HFF-Myc (cell line): ENCODE results near the gene KIF27.
"Not testable (repeated sequence)": the region's sequence is repeated elsewhere in the genome, so short reads cannot be mapped to it uniquely, and the experiment has no call there.

Experiments used
- DNase-seq: peaks from one replicate; pipeline ENCODE4 v3.0.0-alpha.2; 2011; ENCODE audit warnings: low read depth; ENCODE audit errors: extremely low read depth
- H3K4me3 ChIP-seq: replicated peaks from 2 replicates; pipeline ENCODE4 v1.5.1; 2011; ENCODE audit warnings: low read depth, mild to moderate bottlenecking, control low read depth, low read length
- TF ChIP-seq, protein P1 (sequence below): IDR thresholded peaks from 2 replicates; pipeline ENCODE4 v1.5.1; 2012; ENCODE audit warnings: mild to moderate bottlenecking, low read depth, low read length, control low read depth; ENCODE audit errors: missing control alignments

KIF27 gene

DNA sequence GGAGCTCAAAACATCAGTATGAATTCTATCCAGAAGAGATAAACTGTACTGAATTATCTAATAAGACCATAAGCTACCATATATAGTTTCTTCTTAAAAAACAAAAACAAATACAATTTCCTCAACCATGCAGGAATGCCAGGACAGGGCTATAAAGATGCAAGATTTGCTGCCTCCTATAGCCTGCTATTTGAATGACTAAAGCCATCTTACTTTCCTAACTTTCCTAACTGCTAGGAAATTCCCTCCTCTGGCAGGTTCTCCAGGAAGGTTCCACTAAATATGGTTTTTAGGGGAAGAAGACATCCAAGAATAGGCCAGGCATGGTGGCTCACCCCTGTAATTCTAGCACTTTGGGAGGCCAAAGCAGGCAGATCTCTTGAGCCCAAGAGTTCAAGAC lies 15.1 kb downstream of the KIF27 start:
- no peak for DNase-seq
- TF ChIP-seq, protein P1, sequence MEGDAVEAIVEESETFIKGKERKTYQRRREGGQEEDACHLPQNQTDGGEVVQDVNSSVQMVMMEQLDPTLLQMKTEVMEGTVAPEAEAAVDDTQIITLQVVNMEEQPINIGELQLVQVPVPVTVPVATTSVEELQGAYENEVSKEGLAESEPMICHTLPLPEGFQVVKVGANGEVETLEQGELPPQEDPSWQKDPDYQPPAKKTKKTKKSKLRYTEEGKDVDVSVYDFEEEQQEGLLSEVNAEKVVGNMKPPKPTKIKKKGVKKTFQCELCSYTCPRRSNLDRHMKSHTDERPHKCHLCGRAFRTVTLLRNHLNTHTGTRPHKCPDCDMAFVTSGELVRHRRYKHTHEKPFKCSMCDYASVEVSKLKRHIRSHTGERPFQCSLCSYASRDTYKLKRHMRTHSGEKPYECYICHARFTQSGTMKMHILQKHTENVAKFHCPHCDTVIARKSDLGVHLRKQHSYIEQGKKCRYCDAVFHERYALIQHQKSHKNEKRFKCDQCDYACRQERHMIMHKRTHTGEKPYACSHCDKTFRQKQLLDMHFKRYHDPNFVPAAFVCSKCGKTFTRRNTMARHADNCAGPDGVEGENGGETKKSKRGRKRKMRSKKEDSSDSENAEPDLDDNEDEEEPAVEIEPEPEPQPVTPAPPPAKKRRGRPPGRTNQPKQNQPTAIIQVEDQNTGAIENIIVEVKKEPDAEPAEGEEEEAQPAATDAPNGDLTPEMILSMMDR = no peak

DNA sequence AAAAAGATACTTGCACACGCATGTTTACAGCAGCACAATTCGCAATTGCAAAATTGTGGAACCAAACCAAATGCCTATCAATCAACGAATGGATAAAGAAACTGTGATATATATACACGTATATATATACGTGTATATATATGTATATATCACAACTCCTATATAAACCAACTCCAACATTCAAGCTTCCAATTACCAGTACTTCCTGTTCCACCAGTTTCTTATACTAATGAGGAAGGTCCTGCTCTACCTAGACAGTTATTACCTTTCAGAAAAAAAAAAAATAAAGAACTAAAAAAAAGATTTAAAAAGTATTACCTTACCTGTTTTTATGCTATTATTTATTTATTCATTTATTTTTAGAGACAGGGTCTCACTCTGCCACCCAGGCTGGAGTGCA lies 20.6 kb downstream of the KIF27 start:
- DNase-seq, H3K4me3 ChIP-seq: not testable (repeated sequence)

More for the DNA sequence above, 15.1 kb downstream of the KIF27 start:
- no peak overlapping the region for H3K4me3 ChIP-seq

DNA sequence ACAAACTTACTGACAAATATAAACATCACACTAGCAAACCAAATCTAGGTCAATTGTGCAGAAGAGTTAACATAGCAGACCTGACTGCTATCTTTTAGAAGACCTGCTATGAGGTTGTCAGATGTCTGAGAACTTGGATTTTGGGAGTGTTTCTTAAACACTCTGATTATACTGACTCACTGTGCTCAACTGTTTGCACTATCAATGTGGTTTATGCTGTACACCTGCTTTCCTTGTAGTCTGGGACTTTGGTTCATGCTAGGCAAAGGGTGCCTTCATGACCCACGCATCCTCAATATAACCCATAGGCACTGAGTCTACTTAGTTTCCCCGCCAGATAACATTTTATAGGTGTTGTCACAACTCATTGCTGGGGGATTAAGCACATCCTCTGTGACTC lies 26.9 kb downstream of the KIF27 start:
- H3K4me3 ChIP-seq, DNase-seq: not testable (repeated sequence)

DNA sequence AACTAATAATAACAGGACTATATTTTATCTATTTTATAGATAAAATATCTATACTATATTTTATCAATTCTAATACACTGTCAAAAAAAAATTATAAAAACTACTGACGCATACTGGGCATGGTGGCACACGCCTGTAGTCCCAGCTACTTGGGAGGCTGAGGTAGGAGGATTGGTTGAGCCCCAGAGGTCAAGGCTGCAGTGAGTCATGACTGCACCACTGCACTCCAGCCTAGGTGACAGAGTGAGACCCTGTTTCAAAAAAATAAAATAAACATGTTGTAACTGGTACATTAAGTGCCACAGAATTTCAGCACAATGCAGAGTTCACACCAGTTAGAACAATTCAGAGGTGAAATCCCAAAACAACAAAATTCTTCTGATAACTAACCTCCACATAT lies 34.7 kb downstream of the KIF27 start:
- DNase-seq, H3K4me3 ChIP-seq: not testable (repeated sequence)

DNA sequence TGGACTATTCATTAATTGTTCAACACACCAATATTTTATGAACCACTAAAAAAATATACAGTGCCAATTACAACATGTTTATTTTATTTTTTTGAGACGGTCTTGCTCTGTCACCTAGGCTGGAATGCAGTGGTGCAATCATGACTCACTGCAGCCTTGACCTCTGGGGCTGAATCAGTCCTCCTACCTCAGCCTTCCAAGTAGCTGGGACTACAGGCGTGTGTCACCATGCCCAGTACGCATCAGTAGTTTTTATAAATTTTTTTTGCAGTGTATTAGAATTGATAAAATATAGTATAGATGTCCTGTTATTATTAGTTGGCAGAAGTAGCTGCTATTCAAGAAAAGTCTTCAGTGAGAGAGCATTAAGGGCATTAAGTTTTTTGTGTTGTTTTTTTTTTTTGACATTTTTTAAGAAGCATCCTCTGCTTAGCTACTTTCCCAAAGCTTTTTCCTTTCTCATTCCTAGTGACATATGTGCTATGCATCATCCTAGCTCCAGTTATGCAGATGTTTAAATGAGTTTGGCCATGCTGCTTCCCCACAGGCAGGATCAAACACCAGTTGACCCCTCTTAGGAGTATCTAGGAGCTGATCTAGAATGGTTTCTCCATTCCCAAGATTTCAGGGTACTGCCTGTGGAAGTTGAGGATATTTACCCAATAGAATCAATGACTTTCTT lies 35.5 kb downstream of the KIF27 start:
- DNase-seq = peak; percentile 60
- H3K4me3 ChIP-seq = not testable (repeated sequence)

DNA sequence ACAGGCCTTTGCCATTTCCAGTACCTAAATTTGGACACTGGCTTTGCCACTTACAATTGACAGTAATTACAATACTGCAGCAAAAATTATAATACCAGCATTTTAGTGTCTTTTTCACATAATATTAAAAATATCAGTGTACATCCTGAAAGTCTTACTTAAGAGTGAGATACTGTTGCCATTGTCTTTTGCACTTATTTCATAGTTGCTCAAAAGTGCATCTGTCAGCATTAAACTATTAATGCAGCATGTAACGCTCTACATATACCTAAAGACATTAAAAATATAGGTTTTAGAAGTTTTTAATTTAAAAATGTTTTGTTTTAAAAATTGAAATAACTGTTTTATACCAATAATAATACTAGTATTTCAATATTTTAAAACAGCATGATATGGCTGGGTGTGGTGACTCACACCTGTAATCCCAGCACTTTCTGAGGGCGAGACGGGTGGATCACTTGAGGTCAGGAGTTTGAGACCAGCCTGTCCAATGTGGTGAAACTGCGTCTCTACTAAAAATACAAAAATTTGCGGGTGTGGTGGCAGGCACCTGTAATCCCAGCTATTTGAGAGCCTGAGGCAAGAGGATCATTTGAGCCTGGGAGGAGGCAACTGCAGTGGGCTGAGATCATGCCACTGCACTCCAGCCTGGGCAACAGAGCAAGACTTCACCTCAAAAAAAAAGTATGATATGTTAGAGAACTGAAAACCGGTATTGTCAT lies 39.4 kb downstream of the KIF27 start:
- not testable (repeated sequence) for DNase-seq, H3K4me3 ChIP-seq

DNA sequence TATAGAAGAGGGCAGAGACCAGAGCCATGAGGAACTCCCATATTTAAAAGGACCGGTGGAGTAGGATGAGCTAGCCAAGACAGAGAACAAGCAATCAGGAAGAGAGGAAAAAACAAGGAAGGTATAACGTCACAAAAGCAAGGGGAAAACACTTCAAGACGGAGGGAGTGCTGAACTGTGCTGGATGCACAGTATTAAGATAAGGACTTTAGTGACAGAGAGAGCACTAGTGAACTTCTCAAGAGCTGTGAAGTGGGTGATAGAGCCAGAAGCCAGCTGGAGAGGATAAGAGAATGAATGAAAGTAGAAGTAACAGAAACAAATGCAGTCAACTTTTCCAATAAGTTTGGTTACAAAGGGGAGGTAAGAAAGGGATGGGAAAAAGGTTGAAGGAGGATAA lies 45.7 kb downstream of the KIF27 start:
- not testable (repeated sequence) for DNase-seq, H3K4me3 ChIP-seq

DNA sequence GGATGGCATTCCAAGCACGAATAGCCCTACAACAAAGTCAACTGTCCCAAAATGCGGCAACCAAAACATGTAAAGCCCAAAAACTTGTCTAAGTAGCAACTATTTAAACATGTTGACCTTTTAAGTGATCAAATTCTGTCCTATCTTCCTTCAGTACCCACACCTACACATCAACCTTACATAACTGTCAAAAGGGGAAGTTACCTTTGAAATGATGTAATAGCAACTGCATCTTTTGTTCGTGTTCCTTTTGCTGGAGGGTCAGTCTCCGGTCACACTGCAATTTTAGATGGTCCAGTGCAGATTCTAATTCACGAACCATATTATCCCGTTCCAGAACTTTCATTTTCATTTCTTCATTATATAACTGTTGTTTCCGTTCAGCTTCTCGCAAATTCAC lies 71.3 kb downstream of the KIF27 start:
- DNase-seq, H3K4me3 ChIP-seq: not testable (repeated sequence)

DNA sequence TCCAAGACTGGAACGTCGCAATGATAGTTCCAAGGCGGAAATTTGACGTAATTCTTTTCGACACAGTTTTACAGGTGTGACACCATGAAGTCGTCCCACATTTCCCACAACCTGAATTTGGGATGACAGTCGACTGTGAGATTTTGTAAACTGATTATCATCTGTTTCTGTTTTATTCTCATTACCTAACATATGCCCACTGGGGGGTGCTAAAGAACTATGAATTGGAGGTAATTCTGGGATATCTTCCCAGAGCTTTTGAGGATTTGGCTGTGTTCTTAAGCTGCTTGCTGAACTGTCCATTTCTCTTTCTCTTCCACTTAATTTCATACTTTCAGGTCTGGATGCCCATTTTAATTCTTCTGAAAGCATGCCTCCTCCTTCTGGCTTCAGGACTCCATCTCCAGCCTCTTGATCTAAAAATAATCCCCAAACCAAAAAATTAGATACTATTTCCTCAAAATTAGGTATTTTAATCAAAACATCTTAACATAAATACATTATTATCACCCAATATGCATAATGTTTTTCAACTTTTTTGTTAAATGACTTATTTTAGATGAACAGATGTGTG lies 84.1 kb downstream of the KIF27 start:
- not testable (repeated sequence) for DNase-seq, H3K4me3 ChIP-seq

DNA sequence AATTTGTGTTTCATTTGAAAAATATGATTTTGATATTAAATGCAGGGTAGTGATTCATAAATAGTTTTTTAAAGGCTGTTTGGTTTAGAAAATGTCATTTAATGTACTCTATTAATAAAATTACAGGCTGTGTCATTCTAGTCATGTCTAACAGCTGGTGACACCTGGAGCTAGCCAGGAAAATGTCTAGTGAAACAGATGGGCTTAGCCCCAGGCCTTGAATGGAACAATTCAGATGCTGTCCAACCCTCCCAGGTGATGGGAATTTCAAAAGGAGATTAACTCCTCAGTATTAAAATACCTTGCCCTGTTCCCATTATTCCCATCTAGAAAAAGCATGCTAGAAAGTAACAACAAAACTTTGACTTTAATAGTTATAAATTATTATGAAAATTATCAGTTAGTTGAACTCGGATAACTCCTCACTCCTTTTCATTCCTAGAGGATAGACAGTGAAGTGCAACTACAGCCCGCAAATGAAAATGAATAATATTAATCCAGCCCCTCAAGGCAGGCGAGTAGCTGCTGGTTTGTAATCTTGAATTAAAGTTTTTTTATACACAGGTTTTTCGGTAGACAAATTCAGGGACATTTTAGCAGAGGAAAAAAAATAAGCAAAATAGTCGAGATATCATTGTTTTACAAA lies 90.7 kb downstream of the KIF27 start:
- not testable (repeated sequence) for DNase-seq

DNA sequence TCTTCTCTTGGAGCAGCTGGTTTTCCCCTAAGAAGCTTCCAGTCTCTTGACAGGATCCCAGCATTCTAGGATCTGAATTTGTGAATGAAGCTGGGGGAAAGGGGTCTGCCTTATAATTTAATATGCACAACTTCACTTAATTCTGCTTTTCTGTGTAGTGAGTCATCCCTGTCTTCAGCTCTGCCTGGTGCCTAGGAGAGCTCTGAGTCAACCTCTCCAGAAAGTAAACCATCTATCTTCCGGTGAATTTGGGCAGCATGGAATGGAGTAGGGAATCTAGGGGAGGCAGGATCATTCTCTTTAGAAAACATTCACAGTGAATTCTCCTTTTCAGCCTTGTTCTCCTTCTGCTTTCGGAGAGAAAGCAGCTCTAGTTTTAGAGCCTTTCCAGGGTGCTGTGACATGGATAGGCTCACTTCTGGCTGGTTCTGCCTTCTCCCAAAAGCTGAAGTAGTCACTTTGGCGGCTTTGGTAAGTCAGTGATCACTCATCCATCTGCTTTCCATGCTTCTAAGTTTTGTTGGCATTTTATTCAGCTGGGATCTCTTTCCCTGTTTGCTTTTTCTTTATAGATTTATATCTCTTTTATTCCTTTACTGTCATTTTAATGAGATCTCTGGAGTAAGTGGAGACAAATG lies 96.1 kb downstream of the KIF27 start:
- DNase-seq = peak; percentile 36
- H3K4me3 ChIP-seq = peak overlapping the region; percentile 48

More for the DNA sequence above, 90.7 kb downstream of the KIF27 start:
- H3K4me3 ChIP-seq = not testable (repeated sequence)

DNA sequence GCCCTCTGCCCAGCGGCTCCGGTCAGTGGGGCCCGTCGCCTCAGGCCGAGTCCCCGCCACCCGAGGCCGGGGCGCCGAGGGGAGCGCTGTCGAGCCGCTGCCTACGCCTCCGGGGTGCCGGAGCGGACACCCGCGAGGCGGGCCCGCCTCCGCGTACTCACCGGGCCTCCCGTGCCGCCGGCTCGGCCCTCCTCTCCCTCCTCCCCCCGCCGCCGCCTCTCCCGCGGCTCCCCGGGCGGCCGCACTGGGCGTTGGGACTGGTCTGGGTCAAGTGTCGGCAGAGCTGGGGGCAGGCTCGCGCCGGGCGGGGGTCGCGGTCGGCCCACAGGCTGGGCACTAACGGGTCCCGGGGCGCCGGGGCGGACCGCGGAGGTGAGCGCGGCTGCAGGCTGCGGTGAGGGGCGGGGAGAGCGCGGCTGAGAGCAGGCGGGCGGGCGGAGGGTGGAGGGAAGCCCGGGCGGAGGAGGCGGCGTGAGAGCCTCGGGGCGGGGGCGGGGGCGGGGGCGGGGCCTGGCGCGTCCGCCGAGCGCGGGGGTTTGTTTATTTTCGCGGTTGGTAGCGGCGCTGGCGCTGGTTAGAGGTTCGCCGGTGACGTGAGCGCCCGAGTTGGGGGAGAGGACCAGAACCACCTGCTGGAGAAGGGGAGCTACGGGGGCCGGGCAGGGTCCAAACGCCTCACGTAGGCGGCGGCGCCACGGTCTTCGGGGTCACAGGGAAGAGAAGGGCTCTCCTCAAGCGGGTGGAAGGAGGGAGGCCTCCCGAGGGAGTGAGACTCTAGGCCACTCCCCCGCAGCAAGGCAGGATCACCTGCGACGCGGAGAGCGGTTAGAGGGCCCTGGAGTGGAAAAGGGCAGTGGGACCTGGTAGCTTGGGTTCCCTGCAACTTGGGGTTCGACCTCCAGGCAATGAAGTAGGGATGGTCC lies 103.6 kb downstream of the KIF27 start, which contains the start of gene GKAP1:
Gene GKAP1 (minus strand): TSS at position 414 of the 923 bp plus-strand sequence. CDS start 11,252 bp downstream, outside the sequence.
- peak; percentile 5 for DNase-seq
- peak within 1 kb of the TSS; percentile 49 for H3K4me3 ChIP-seq

DNA sequence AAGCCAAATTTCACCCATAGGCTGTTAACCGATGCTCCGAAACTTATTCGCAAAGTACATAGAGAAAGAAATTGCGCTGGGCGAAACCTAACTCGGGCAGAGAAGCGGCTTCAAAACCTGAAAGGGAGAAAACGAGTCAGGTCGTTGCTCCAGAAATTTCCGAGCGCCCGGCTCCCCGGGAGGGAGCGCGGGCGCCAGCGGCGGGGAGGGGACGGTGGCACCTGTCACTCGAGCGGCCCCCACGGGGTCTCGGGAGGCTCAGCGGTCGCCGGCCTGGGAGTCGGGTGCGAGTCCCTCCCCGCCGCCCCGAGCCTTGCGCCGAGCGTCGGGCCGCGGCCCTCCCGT lies 104.2 kb downstream of the KIF27 start:
- DNase-seq = not testable (repeated sequence)
- H3K4me3 ChIP-seq = peak overlapping the region; percentile 49

DNA sequence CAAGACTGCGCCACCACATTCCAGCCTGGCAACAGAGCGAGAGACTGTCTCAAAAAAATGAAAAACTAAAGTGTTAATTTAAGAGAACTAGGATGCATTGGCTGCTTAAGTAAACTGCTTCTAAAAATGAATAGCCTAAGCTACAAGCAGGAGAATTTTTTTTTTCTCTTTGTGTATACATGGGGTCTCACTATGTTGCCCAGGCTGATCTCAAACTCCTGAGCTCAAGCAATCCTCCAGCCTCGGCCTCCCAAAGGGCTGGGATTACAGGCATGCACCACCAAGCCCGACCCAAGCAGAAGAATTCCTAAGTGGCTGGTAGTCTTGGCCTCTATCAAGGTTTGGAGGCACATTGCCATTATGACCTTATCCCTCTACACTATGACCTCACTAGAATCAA lies 106.1 kb downstream of the KIF27 start:
- not testable (repeated sequence) for H3K4me3 ChIP-seq, DNase-seq

DNA sequence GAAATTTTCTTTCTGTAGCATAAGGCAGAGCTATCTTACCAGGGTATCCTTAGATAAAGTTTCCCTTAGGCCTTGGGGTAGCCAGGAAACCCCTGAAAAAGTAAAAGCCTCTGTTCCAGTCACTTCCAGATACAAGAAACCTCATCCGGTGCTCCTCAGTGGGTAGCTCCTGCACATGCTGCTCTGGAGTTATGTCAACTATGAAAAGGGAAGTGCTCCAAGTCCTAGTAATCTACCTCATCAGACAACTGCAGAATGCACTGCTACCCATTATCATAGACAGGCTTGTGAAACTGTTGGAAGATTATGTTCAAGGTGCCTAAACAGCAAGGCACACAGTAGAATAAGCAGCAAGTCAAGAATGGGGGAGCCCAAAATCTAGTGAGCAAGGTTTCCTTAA lies 112.0 kb downstream of the KIF27 start:
- not testable (repeated sequence) for DNase-seq, H3K4me3 ChIP-seq

DNA sequence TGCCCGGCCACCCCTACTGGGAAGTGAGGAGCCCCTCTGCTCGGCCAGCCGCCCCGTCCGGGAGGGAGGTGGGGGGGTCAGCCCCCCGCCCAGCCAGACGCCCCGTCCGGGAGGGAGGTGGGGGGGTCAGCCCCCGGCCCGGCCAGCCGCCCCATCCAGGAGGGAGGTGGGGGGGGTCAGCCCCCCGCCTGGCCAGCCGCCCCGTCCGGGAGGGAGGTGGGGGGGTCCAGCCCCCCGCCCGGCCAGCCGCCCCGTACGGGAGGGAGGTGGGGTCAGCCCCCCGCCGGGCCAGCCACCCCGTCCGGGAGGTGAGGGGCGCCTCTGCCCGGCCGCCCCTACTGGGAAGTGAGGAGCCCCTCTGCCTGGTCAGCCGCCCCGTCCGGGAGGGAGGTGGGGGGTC lies 116.8 kb downstream of the KIF27 start:
- H3K4me3 ChIP-seq, DNase-seq: not testable (repeated sequence)
